GM19025 (cell line): ENCODE results near the gene MAD1L1.

Experiments
- ATAC-seq: cut with Tn5 transposase; IDR thresholded peaks from one replicate; pipeline ENCODE4 v1.9.1; 2021; ENCODE audit warnings: mild to moderate bottlenecking, low read depth, moderate library complexity; ENCODE audit not compliant: unreplicated experiment

MAD1L1 gene

GRCh38 chr7:2220030-2220429, 12.7 kb downstream of the MAD1L1 start:
- ATAC-seq = no peak

GRCh38 chr7:2219606-2220005, 13.1 kb downstream of the MAD1L1 start:
- ATAC-seq = no peak

DNA sequence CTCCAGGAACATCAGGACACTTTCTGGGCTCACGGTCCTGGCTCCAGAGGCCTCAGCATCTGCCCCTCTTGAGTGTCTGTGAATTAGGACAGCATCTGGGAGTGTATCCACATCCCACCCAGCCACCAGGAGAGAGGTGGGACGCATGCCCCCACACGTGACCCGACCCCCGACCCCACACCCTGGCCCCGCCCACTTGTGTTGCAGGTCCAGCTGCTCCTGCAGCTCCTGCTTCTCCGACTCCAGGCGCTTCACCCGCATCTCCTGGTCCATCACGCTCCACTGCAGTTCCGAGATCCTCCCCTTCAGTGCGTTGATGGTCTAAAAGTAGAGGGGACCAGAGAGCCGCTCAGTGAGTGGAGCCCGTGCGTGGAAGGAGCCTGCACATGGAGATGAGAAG, 13.6 kb downstream of the MAD1L1 start:
- ATAC-seq = no peak

GRCh38 chr7:2218444-2218785, 14.3 kb downstream of the MAD1L1 start:
- ATAC-seq = no peak

DNA sequence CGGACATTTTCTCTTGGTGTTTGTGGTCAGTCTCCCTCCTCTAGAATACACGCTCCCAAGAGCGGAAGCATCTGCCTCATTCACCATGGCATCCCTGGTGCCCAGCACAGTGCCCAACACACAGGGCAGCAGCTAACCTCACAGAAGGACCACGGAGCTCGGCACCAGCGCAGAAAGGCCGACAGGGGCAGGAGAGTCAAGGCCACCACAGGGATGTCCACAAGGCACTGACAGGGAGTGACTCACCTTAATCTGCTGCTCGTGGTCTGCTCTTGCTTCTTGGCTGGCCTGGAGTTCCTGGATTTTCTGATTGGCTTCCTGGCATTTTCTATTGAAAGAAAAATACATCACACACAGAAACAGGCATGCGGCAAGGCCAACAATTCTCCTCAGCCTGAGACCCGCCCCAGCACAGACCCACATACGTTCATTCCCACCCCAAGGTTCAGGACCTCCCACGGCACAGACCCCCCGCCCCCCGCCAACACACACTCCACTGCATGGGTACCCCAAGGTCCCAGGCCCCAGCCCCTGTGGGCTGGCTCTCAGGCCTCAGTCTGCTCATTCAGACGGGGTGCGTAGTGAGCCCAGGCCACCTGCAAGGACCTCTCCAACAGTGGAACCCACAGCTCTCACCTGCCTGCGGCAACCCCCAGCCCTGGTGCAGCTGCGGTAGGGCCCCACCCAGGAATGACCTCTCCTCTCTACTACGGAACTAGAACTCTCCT, 14.9 kb downstream of the MAD1L1 start:
- ATAC-seq = no peak

GRCh38 chr7:2217206-2217605, 15.5 kb downstream of the MAD1L1 start:
- ATAC-seq = no peak

DNA sequence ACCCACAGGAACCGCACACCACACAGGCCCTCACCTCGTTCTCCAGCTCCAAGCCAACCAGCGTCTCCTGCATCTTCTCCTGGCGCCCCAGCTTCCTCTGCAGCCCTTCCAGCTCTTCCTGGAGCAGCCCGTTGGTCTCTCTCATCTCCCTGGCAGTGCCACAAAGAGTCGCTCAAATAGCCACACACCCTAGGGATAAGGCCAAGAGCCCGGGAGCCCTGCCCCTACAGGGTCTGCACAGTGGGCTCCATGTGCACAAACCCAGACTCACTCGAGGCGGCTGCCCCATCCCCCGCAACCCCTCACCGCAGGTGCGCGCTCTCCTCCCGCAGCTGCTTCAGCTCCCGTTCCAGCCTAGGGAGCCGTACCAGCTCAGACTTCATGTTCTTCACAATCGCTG, 16.9 kb downstream of the MAD1L1 start:
- ATAC-seq = no peak

DNA sequence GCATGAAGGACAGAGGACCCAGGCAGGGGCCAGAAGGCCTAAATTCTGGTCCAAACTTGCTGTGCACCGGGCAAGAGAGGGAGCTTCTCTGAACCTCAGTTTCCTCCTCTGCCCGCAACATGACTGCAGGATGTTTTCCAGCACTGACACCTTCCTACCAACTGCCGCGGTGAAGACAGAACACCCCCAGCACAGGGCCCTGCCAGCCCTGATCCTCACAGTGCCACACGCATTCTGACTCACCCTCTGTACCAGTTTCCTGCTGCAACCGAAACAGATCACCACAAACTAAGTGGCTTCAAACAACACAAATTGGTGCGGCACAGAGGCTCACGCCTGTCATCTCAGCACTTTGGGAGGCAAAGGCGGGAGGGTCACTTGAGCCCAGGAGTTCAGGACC, 18.1 kb downstream of the MAD1L1 start:
- ATAC-seq = no peak

DNA sequence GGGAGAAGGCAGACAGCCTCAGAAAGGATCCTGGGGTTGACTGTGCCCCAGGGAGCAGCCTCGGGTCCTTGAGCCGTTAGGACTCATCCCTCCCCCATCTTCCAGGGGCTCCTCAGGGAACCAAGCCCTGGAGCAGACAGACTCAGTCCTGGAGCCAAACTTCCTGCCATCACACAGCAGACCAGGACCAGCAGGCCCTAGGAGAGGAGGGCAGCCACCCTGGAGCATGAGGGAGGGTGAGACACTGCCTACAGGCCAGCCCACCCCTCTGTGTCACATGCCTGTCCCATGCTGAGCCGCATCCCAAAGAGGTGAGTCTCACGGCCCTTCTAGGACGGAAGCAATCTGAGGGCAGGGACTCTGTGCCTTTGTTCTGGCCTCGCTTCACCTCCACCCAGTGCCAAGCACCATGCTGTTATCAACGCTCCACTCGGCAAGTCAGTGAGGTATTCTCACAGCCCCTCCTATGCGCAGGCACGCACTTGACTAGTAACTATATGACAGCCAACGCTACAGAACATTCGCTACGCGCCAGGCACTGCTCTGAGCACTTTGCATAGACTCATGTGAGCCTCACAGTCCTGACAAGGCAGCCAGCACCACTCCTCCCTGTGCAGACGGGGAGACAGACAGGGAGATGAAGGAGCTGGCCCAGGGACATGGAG, 19.1 kb downstream of the MAD1L1 start:
- no peak for ATAC-seq

- no peak for ATAC-seq
These were observed 19.8 kb downstream of the MAD1L1 start for GRCh38 chr7:2212906-2213305.

- no peak for ATAC-seq
These were observed 20.8 kb downstream of the MAD1L1 start for GRCh38 chr7:2211926-2212325.

DNA sequence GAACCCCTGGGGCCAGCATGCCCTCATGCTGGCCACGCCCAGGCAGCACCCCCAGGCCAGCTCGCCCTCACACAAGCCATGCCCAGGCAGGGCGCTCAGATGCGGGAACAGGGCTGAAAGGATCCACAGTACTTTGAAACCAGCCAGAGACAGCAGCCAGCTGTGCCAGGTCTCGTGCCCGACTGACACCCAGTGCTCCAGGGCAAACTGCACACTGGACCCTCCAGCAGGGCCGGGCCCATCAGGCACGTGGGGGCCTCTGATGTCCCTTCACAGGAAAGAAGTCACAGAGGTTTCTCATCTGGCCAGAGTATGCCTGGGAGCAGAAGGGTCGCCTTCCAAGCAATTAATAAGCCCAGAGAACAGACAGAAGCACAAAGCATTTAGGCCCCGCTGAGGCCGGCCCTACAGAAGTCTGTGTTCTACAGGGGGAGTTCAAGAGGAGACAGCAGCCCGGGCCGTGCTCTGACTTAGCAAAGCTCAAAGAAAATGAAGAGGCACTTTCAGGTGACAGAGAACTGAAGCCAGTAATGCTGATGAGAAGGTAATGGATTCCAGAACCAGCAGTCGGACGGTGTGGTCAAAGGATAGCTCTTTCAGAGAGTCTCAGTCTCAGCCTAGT, 21.4 kb downstream of the MAD1L1 start:
- no peak for ATAC-seq

DNA sequence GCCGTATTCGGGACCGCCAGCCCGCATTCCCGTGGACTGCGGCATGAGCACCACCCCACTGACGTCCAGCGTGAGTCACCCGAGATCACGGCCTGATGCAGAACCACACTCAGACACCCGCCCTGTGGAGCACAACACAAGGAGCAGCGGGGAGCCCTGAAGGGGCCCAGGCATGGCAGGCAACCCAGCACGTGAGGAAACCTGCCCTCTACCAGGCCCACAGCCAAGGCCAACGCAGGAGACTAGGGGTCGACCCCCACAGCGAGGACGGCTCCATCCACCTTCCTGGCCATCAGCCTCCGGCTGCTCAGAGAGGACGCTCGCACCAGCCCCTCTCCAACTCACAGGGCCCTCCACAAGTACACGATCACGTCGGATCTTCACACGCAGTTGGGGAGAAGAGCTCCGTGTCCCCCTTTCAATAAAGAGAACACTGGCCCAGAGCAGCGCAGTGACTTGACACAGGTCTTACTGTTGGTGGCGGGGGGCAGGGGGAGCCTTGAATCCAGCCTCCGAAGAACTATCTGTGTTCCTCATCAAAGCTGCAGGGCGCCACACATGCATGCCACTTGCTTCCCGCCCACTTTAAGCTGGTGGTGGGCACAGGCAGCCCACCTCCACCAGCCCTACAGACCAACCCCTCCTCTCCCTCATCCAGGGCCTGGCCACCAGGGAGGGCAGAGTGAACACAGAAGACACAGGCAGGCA, 22.0 kb downstream of the MAD1L1 start:
- no peak for ATAC-seq

DNA sequence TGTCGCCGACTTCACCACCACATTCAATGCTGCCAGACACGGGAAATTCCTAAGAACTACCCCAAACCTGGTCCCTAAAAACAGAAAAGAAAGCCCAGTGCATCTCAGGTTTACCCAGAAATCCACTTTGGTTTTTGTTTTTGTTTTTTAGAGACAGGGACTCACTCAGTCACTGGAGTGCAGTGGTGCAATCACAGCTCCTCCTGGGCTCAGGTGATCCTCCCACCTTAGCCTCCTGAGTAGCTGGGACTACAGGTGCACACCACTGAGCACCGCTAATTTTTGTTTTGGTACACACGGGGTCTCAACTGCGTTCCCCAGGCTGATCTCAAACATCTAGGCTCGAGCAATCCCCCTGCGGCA, 22.8 kb downstream of the MAD1L1 start:
- ATAC-seq = no peak

DNA sequence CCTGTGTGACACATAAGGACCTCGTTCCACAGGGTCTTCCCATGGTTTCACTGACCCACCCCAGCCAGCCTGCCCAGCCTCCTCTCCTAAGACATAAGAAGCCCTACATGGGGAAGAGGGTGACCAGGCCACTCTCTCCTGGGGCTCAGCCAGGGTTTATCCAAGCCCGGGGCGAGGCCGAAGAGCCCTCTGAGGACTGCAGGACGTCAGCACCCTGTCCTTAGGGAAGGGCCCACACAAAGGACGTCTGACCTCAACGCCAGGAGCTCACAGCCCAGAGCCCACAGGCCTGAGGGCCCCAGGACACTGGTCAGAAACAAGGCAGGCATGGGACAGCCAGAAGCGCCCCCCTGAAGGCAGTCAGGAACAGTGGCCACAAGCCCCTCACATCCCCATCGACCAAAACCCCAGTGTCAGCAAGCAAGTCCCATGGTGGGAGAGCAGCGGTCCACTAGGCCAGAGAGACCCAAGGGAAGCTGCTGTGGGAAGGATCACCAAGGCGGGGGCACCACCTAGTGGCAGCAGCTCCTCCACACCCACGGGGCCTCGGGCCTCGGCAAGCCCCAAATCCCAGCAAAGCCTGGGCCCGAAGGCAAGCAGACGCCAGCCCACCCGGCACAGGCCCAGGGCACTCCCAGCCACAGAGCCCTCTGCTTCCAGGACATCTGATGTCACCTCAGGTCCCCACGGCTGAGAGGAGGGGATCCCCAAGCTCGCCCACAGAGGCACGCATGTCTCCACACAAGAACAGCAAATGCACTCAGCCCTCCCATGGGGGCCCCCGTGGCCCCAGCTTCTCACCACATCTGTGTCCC, 23.4 kb downstream of the MAD1L1 start:
- peak; percentile 73 for ATAC-seq

DNA sequence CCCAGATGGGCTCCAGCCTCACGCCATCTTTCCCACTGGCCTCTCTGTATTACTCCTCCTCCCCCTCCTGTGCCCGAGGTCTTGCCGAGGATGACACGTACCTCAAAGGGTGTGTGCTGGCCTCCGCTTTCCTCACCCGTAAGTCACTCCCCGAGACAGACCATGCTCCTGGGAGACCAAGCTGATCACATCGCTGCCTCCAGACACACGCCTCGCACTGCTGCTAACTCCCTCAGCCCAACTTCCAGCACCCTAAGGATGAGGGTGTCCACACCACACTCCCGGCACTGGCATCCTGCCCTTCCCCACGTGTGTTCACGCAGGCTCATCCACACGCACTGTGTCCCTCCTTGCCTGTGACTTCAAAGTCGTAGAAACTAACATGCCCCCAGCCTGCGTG, 24.0 kb downstream of the MAD1L1 start:
- no peak for ATAC-seq

DNA sequence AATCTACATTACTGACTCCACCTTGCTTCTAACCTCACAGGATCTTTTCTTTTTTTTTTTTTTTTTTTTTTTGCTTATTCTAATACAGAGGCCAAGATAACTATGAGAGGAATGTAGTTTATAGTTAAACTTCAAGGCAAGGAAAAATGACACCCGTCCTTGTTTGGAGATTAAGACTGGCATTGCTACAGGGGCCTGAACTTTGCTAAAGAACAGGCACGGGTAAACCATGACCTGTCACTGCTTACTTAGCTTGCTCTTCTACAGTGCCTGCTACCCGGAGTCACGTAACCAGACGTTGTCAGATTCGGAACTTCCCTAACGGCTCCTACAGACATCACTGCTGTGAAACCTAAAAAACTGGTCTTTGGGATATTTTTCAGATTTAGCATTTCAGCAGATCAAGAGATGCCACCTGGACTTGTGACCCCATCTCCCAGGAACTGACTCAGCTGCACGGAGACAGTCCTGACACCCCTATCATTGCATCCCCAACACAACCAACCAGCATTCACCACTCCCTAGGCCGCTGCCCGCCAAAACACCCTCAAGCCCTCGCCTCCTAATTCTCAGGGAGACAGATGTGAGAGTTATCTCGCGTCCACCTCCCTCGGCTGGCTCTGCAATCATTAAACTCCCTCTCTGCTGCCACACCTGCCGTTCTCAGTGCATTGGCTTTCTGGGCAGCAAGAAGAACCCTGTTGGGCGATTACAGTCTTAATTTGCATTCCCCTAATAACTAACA, 27.5 kb downstream of the MAD1L1 start:
- ATAC-seq = no peak

- no peak for ATAC-seq
These were observed 28.3 kb downstream of the MAD1L1 start for GRCh38 chr7:2204446-2204845.

GRCh38 chr7:2203766-2204300, 28.9 kb downstream of the MAD1L1 start:
- no peak for ATAC-seq
